ENCODE data around the gene VPS39. TPM values are rescaled to one million over a fixed set of nuclear protein-coding genes. Genes with fewer than 3 reads are reported as not detected.

Gene VPS39
- total and polyA plus RNA-seq, 2 of the 13 experiments (the other 11 are each of a cell fraction or from before 2014, with no cell fraction given) = 22.9 to 32.0 TPM

DNA sequence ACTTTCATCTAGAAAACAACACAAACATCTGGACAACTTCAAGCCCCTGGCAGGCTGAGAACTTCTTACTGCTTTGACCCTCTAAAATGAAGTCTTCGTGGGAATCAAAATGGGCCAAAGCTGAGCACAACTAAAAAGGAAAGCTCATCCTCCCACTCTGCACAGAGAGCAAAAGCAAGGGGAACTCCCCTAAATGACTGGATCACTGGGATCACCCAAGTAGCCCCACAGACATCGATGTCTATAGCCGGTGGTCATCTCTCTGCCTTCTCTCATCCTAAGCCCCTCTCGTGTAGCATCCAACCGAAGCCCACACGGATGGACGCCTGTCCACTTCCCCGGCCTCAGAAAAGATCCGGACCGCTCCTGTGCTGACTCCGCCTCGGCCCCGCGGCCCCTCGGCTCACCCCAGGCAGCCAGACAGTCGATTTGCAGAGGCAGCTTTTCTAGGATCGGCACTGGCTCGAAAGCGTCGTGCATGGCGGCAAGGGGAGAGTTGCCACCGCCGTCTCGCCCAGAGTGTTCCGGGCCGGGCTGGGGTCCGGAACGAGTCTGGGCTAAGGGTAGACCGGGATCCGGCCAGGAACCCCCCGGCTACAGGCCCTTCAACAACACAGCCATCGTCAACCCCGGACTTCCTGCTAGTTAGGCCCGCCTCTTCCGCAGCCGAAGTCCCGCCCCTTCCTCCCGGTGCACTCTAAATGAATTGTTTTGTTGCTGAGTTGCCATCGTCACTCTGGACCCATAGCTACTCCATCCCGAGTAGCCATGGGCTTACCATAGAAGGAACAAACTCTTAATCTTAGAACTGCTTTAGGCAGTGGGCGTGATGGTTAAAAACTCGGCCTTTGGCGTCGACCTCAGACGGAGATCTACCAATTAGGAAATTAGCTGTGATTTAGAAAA lies at the start of gene VPS39 (continued):
- TF ChIP-seq PHF21A (CRISPR knock-in tag; IDR thresholded peaks at IDR 0.05) = no peak
- TF ChIP-seq, protein P1, sequence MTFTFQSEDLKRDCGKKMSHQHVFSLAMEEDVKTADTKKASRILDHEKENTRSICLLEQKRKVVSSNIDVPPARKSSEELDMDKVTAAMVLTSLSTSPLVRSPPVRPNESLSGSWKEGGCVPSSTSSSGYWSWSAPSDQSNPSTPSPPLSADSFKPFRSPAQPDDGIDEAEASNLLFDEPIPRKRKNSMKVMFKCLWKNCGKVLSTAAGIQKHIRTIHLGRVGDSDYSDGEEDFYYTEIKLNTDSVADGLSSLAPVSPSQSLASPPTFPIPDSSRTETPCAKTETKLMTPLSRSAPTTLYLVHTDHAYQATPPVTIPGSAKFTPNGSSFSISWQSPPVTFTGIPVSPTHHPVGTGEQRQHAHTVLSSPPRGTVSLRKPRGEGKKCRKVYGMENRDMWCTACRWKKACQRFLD (CRISPR knock-in tag; IDR thresholded peaks at IDR 0.05; ENCODE audit: borderline replicate concordance) = 0 out of 2 replicates have a peak, but pooled peaks have one; percentile 54
- TF ChIP-seq TAF1 (CRISPR knock-in tag; IDR thresholded peaks at IDR 0.05) = peak; percentile 62
- peak; percentile 77 to 84 for TF ChIP-seq POLR2A (IDR thresholded peaks at IDR 0.05; ENCODE audit: insufficient read depth in 1 of 2, low read depth in 2 of 2, low read length in 2 of 2)
- peak; percentile 75; the same call in 1 of the 2 replicates for TF ChIP-seq ZNF224 (CRISPR knock-in tag; IDR thresholded peaks at IDR 0.05)
- no peak for TF ChIP-seq BHLHE40 (IDR thresholded peaks at IDR 0.05; ENCODE audit: low read length)
- no peak for TF ChIP-seq ZNF7 (CRISPR knock-in tag; IDR thresholded peaks at IDR 0.05)
- peak; percentile 34; the same call in 1 of the 2 replicates for TF ChIP-seq TFDP2 (CRISPR knock-in tag; IDR thresholded peaks at IDR 0.05)
- peak; percentile 55; the same call in 1 of the 2 replicates for TF ChIP-seq FOXO1 (CRISPR knock-in tag; IDR thresholded peaks at IDR 0.05)
- TF ChIP-seq, protein P2, sequence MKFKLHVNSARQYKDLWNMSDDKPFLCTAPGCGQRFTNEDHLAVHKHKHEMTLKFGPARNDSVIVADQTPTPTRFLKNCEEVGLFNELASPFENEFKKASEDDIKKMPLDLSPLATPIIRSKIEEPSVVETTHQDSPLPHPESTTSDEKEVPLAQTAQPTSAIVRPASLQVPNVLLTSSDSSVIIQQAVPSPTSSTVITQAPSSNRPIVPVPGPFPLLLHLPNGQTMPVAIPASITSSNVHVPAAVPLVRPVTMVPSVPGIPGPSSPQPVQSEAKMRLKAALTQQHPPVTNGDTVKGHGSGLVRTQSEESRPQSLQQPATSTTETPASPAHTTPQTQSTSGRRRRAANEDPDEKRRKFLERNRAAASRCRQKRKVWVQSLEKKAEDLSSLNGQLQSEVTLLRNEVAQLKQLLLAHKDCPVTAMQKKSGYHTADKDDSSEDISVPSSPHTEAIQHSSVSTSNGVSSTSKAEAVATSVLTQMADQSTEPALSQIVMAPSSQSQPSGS (CRISPR knock-in tag; IDR thresholded peaks at IDR 0.05) = no peak
- 0 out of 2 replicates have a peak, but pooled peaks have one; percentile 32 for TF ChIP-seq ZNF343 (CRISPR knock-in tag; IDR thresholded peaks at IDR 0.05)
- TF ChIP-seq CAMTA2 (CRISPR knock-in tag; IDR thresholded peaks at IDR 0.05; ENCODE audit: borderline replicate concordance) = peak; percentile 95; the same call in 1 of the 2 replicates
- peak; percentile 38; the same call in 1 of the 2 replicates for TF ChIP-seq CREM (IDR thresholded peaks at IDR 0.05)
- no peak for TF ChIP-seq CREM (CRISPR knock-in tag; IDR thresholded peaks at IDR 0.05)
- peak; percentile 57; the same call in 1 of the 2 replicates for TF ChIP-seq ZSCAN20 (CRISPR knock-in tag; IDR thresholded peaks at IDR 0.05; ENCODE audit: borderline replicate concordance)
- peak; percentile 35; the same call in 1 of the 2 replicates for TF ChIP-seq PAXIP1 (CRISPR knock-in tag; conservative IDR thresholded peaks at IDR 0.05)
- TF ChIP-seq XRCC5 (optimal IDR thresholded peaks at IDR 0.05; ENCODE audit: low read length) = peak; percentile 70
- TF ChIP-seq, protein P3, sequence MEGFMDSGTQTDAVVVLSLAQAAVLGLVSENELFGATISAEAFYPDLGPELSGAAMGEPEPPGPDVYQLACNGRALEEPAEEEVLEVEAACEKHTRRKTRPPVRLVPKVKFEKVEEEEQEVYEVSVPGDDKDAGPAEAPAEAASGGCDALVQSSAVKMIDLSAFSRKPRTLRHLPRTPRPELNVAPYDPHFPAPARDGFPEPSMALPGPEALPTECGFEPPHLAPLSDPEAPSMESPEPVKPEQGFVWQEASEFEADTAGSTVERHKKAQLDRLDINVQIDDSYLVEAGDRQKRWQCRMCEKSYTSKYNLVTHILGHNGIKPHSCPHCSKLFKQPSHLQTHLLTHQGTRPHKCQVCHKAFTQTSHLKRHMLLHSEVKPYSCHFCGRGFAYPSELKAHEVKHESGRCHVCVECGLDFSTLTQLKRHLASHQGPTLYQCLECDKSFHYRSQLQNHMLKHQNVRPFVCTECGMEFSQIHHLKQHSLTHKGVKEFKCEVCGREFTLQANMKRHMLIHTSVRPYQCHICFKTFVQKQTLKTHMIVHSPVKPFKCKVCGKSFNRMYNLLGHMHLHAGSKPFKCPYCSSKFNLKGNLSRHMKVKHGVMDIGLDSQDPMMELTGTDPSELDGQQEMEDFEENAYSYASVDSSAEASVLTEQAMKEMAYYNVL (CRISPR knock-in tag; IDR thresholded peaks at IDR 0.05; ENCODE audit: borderline replicate concordance) = peak; percentile 77; the same call in 1 of the 2 replicates
- 0 out of 2 replicates have a peak, but pooled peaks have one; percentile 27 for TF ChIP-seq KAT7 (CRISPR knock-in tag; IDR thresholded peaks at IDR 0.05; ENCODE audit: borderline replicate concordance)

Data from HepG2 (cell line).